ENCODE results near the gene SPA17.

SPA17 gene

GRCh38 chr11:124661553-124661952 lies 12.2 kb upstream of the SPA17 start:
- Histone ChIP-seq H3K4me3 (no peak overlapping the region), H4K20me1 (no peaks in the 10 kb centered on the region), H3K36me3 (no peaks in the 10 kb centered on the region), H3K9me3 (no peaks in the 10 kb centered on the region), H3K4me1 (peaks cover 6% of the 10 kb centered on the region), H3K27ac (no peak overlapping the region), H3K9ac (no peak overlapping the region), H3K4me2 (no peak overlapping the region), H3K27me3 (no peaks in the 10 kb centered on the region)
- TF ChIP-seq Cebpa-rat (IDR thresholded peaks at IDR 0.05) = no peak

- Histone ChIP-seq H3K27me3 (no peaks in the 10 kb centered on the region), H4K20me1 (no peaks in the 10 kb centered on the region), H3K9me3 (no peaks in the 10 kb centered on the region), H3K4me2 (no peak overlapping the region), H3K27ac (no peak overlapping the region), H3K4me3 (no peak overlapping the region), H3K9ac (no peak overlapping the region), H3K4me1 (peaks cover 6% of the 10 kb centered on the region), H3K36me3 (no peaks in the 10 kb centered on the region)
- no peak for TF ChIP-seq Cebpa-rat (IDR thresholded peaks at IDR 0.05)
Measured at GRCh38 chr11:124662106-124662505, 11.6 kb upstream of the SPA17 start.

GRCh38 chr11:124663861-124664260 lies 9.8 kb upstream of the SPA17 start:
- Histone ChIP-seq H3K27ac (no peak overlapping the region), H4K20me1 (no peaks in the 10 kb centered on the region), H3K4me3 (no peak overlapping the region), H3K4me1 (no peaks in the 10 kb centered on the region), H3K36me3 (no peaks in the 10 kb centered on the region), H3K9ac (no peak overlapping the region), H3K4me2 (no peak overlapping the region), H3K9me3 (no peaks in the 10 kb centered on the region), H3K27me3 (no peaks in the 10 kb centered on the region)
- no peak for TF ChIP-seq Cebpa-rat (IDR thresholded peaks at IDR 0.05)

- no peak for TF ChIP-seq Cebpa-rat (IDR thresholded peaks at IDR 0.05)
- no peaks in the 10 kb centered on the region for H4K20me1 ChIP-seq
- no peak overlapping the region for H3K4me2 ChIP-seq
- peaks cover 35% of the 10 kb centered on the region for H3K4me1 ChIP-seq
- H3K9me3 ChIP-seq = no peaks in the 10 kb centered on the region
- no peak overlapping the region for H3K4me3 ChIP-seq
- H3K27me3 ChIP-seq = no peaks in the 10 kb centered on the region
- no peak overlapping the region for H3K9ac ChIP-seq
- H3K36me3 ChIP-seq = no peaks in the 10 kb centered on the region
- H3K27ac ChIP-seq = no peak overlapping the region
Measured at GRCh38 chr11:124667601-124668000, 6.1 kb upstream of the SPA17 start.

- no peak overlapping the region for H3K9ac ChIP-seq
- TF ChIP-seq Cebpa-rat (IDR thresholded peaks at IDR 0.05) = no peak
- H3K4me2 ChIP-seq = peak overlapping the region; percentile 75
- H3K36me3 ChIP-seq = no peaks in the 10 kb centered on the region
- H3K27me3 ChIP-seq = no peaks in the 10 kb centered on the region
- no peak overlapping the region for H3K4me3 ChIP-seq
- H3K27ac ChIP-seq = no peak overlapping the region
- H3K4me1 ChIP-seq = peaks cover 45% of the 10 kb centered on the region
- H4K20me1 ChIP-seq = no peaks in the 10 kb centered on the region
- no peaks in the 10 kb centered on the region for H3K9me3 ChIP-seq
Measured at GRCh38 chr11:124669193-124669592, 4.5 kb upstream of the SPA17 start.

GRCh38 chr11:124670732-124671131 lies 3.0 kb upstream of the SPA17 start:
- 0 out of 2 replicates have a peak, but pooled peaks have one; percentile 30 for TF ChIP-seq Cebpa-rat (IDR thresholded peaks at IDR 0.05)
- Histone ChIP-seq H3K27ac (0 out of 2 replicates have a peak overlapping the region, but pooled peaks have one; percentile 12), H3K4me3 (peak overlapping the region; percentile 24), H3K36me3 (no peaks in the 10 kb centered on the region), H3K4me1 (peaks cover 51% of the 10 kb centered on the region), H3K4me2 (peak overlapping the region; percentile 75), H3K9me3 (no peaks in the 10 kb centered on the region), H3K27me3 (no peaks in the 10 kb centered on the region), H3K9ac (0 out of 2 replicates have a peak overlapping the region, but pooled peaks have one; percentile 5), H4K20me1 (no peaks in the 10 kb centered on the region)

- Histone ChIP-seq H3K4me3 (peak overlapping the region; percentile 76), H3K4me2 (peak overlapping the region; percentile 96), H3K36me3 (no peaks in the 10 kb centered on the region), H3K27me3 (no peaks in the 10 kb centered on the region), H4K20me1 (no peaks in the 10 kb centered on the region), H3K27ac (peak overlapping the region; percentile 72), H3K9me3 (no peaks in the 10 kb centered on the region), H3K9ac (peak overlapping the region; percentile 77), H3K4me1 (peaks cover 51% of the 10 kb centered on the region)
- no peak for TF ChIP-seq Cebpa-rat (IDR thresholded peaks at IDR 0.05)
Measured at GRCh38 chr11:124672536-124673215, 1.0 kb upstream of the SPA17 start.

- Histone ChIP-seq H3K27me3 (no peaks in the 10 kb centered on the region), H3K4me3 (peak overlapping the region; percentile 76), H3K9me3 (no peaks in the 10 kb centered on the region), H3K27ac (0 out of 2 replicates have a peak overlapping the region, but pooled peaks have one; percentile 37), H3K4me2 (peak overlapping the region; percentile 96), H4K20me1 (no peaks in the 10 kb centered on the region), H3K4me1 (peaks cover 51% of the 10 kb centered on the region), H3K36me3 (no peaks in the 10 kb centered on the region), H3K9ac (peak overlapping the region; percentile 77)
- no peak for TF ChIP-seq Cebpa-rat (IDR thresholded peaks at IDR 0.05)
Measured at GRCh38 chr11:124674168-124674517, 439 bp downstream of the SPA17 start.

- Histone ChIP-seq H3K9ac (peak overlapping the region; percentile 77), H4K20me1 (no peaks in the 10 kb centered on the region), H3K4me1 (peaks cover 47% of the 10 kb centered on the region), H3K36me3 (no peaks in the 10 kb centered on the region), H3K9me3 (no peaks in the 10 kb centered on the region), H3K27ac (no peak overlapping the region), H3K27me3 (no peaks in the 10 kb centered on the region), H3K4me2 (peak overlapping the region; percentile 96), H3K4me3 (peak overlapping the region; percentile 76)
- peak; percentile 41; the same call in 1 of the 2 replicates for TF ChIP-seq Cebpa-rat (IDR thresholded peaks at IDR 0.05)
Measured at GRCh38 chr11:124674571-124674970, 867 bp downstream of the SPA17 start.

GRCh38 chr11:124676386-124676785 lies 2.7 kb downstream of the SPA17 start:
- H3K9ac ChIP-seq = no peak overlapping the region
- no peaks in the 10 kb centered on the region for H3K27me3 ChIP-seq
- no peak overlapping the region for H3K4me3 ChIP-seq
- H3K27ac ChIP-seq = no peak overlapping the region
- peaks cover 28% of the 10 kb centered on the region for H3K4me1 ChIP-seq
- no peaks in the 10 kb centered on the region for H3K36me3 ChIP-seq
- no peak overlapping the region for H3K4me2 ChIP-seq
- no peak for TF ChIP-seq Cebpa-rat (IDR thresholded peaks at IDR 0.05)
- no peaks in the 10 kb centered on the region for H3K9me3 ChIP-seq
- H4K20me1 ChIP-seq = no peaks in the 10 kb centered on the region
